Middle frontal gyrus (tissue), 1 donor: ENCODE data around the gene SLC38A10.

Source experiments
- DNase-seq: peaks from one replicate; pipeline ENCODE4 v3.0.0-alpha.2; 2015; ENCODE audit warnings: low spot score; ENCODE audit errors: extremely low spot score

Gene SLC38A10

DNA sequence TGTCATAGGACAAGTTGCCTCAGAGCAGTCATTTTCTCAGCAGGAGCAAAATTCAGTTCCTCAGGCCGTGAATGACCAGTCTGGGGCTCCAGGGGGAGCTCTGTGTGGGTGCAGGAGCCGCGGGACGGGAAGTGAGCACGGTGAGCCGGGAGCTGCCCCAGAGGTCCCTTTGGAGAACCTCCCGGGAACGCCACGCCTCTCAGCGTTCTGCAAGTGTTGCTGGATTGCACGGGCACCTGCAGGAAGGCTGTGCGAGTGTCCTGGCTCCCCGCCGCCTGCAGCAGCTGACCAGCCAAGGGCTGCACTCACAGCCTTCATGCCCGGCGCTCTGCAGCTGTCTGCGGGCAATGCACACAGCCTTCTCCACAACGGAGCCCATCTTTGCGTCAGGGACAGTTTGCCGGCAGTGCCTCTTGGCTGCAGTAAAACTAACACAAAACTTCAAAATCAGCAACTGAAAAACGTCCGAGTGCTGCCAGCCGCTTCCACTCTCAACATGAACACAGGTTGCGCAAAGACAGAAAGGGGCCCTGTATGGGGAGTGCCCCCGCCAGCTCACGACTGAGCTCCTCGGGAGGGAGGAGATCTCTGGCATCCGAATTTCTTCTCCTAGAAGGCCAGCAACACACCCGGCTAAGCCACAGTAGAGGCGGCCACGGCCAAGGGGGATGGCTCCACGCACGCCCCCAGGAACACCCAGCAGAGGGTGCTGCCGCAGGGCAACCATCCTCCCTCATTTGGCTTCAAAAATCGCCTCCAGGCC, 40.0 kb downstream of the SLC38A10 start:
- no peak for DNase-seq

DNA sequence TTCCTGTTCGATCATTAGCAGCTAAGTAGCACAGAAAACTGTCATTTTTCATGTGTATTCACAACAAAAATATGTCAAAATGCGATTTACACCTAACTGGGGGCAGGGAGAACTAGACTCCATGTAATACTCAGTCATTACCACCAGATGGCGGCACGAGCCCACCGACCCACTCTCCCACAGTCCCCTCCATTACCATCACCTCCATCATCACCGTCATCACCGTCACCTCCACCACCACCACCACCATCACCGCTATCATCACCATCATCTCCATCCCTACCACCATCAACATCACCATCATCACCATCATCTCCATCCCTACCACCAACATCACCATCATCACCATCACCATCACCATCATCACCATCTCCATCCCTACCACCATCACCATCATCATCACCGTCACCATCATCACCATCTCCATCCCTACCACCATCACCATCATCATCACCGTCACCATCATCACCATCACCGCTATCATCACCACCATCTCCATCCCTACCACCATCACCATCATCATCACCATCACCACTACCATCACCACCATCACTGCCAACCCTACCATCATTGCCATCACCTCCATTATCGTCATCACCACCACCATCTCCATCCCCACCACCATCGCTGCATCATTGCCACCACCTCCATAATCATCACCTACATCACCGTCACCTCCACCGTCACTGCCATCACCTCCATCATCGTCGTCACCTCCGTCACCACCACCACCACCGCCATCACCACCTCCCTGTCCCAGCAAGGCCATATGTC, 41.6 kb downstream of the SLC38A10 start:
- no peak for DNase-seq

DNA sequence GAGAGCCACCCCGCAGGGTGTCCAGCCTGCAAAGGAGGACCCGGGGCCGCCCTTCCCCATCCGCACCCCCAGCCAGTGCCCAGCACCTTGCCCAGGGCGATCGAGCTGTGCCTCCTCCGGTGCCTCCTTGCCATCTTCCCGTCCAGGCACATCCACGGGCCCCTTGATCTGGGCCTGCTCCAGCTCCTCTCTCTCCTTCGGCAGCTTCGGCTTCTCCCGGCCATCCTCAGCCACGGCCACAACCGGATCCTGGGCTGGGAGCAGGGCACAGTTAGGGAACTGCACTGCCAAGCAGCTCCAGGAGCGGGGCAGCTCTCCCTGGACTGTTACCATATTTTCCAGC, 42.1 kb downstream of the SLC38A10 start:
- no peak for DNase-seq

DNA sequence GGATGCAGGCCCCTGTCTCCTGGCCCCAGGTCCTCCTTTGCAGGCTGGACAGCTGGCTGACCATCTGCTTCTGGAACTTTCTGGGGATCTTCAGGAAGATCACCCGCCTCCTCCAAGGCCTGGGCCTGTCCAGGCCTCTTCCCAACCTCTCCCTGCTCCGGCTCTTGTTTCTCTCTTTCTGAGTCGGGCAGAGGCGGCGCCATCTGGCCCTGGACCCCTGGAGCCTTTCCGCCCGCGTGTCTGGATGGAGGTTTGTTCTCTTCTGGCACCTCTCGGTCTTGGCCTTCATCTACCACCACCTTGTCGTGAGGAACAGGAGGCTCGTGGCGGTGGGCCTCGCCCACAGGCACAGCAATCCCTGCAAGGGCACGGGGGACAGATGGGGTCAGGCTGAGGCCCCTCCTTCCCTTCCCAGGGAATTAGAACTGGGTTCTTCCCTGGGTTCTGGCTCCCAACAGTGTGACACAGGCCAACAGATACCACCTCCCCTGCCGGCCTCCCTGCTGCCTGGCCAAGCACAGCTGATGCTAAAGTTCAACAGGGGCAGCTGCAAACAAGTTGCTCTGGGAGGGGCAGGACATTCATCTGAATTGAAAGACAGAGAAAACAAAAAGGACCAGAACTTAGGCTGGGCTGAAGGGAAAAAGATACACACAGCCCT, 42.7 kb downstream of the SLC38A10 start:
- DNase-seq: no peak

DNA sequence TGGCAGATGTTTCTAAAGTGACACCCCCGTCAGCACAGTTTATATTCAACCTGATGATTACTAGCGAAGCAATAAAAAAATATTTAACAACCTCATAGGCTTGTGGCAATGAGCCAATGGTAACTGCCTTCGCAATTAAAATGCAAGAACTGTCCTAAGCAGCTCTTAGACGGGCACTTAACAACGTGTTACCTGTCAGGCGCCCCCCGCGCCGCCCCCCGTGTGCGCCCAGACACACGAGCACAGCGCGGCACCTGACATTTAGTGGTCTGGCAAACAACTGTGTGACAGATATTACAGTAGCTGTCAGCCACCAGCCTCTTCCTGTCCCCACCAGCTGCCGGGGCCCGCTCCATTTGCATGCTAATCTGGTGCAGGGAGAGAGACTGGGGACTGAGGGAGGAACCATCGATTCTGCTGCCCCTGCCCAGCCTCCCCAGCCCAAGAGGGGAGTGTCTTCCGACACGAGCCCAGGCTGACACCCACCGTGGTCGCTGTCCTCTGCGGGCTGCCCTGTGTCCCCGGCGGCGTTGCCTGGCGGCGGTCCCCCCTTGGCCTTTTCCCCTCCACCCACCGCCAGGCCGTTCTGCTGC, 43.3 kb downstream of the SLC38A10 start:
- no peak for DNase-seq

DNA sequence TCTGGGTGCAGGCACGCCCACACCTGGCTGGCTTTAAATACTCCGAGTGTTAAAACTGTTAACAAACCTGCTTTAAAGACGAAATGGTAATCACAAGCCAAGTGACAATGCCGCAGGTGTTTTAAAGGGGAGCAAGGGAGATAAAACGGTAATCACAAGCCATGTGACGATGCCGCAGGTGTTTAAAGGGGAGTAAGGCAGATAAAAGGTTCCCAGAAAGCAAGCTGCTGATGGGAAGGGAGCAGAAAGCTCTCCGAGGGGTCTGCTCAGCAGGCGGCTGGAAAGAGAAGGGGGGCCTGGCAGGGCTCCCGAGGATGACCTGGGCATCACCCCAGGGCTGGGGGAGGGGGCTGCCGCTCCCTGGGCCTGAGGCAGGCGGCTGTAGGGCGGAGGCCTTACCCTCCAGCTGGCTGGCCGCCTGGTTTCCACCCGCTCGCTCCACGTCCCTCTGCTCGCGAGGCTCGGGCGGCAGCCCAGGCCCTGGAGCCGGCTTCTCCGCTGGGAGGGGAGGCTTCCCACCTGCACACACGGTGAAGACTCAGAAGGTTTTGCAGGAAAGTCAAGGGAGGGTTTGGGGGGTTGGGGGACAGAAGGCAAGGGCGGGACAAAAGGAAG, 43.9 kb downstream of the SLC38A10 start:
- DNase-seq: no peak

DNA sequence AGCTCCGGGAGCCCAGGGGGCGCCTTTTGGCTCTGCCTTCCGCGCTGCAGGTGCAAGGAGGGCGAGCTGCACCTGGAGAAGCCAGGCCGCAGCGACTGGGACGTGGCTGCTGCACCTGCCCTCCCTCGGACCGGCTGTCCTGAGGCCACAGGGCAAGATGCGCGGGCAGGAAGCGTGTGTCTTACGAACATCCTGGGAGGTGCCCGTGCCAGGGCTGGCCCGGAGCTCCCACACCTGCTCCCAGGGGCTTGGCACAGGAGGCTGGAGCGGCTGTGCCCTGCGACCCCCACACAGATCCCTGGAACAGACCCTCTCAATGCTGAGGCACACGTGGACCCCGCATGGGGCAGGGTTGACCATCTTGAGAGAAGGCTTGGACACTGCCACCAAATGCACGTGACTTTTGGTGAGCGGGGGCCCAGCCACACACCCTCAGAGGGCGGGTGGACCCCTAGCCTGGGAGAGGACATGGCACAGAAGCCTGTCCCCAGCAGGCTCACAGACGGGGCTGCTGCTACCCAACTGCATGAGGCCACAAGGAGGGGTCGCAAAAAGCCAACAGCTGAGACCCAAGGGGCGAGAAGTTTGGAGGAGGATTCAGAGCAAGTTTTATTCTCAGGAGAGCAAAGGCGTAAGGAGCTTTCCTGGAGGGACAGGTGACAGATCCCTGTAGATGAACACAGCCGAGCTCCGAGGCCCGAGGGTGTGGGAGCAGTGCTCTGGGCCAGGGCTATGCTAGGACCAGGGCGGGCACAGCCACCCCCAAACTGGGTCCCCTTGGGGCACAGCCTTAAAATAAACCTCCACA, 44.6 kb downstream of the SLC38A10 start:
- DNase-seq: no peak

DNA sequence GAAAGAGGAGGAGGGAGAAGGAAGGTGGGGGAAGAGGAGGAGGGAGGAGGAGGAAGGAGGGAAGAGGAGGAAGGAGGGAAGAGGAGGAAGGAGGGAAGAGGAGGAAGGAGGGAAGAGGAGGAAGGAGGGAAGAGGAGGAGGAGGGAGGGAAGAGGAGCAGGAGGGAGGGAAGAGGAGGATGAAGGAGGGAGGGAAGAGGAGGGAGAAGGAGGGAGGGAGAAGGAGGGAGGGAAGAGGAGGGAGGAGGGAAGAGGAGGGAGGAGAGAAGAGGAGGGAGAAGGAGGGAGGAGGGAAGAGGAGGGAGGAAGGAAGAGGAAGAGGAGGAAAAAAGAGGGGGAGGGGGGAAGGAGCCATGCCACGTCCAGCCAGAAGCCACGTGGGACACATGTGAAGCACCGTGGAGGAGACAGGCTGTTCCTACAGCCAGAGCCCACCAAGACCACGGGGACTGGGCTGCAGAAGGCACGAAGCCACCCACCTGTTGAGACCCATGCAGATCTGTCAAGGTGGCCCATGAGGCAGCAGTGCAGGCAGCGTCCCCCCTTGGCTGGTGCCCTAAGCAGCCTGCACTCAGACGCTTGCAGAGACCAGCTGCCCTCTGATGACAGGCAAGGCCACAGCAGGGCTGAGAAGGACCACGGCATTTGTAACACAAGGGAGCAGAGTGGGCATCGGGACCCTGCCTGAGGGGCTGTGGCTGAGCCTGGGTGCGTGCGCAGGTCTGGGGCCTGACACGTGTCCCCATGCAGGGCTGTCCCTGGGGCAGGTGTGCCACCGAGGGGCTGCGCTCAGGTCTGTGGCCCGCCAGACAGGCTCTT, 45.7 kb downstream of the SLC38A10 start:
- no peak for DNase-seq

DNA sequence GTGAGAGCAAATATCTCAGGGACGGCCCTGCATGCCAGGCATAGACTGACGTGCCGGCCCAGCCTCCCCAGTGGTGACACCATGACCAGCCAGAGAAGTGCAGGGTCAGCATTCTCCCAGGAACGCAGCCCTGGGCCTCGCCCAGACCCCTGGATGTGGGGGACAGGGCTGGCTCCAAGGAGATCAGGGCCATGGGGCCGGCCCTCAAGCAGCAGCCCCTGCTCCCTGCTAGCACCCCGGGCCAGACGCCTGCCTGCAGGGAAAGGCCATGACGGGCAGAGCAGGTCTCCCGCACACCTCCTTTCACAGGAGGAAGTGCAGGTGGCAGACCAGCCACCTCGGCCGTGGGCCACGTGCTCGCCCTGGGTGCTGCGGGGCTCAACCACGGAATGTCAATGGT, 46.5 kb downstream of the SLC38A10 start:
- DNase-seq: no peak

DNA sequence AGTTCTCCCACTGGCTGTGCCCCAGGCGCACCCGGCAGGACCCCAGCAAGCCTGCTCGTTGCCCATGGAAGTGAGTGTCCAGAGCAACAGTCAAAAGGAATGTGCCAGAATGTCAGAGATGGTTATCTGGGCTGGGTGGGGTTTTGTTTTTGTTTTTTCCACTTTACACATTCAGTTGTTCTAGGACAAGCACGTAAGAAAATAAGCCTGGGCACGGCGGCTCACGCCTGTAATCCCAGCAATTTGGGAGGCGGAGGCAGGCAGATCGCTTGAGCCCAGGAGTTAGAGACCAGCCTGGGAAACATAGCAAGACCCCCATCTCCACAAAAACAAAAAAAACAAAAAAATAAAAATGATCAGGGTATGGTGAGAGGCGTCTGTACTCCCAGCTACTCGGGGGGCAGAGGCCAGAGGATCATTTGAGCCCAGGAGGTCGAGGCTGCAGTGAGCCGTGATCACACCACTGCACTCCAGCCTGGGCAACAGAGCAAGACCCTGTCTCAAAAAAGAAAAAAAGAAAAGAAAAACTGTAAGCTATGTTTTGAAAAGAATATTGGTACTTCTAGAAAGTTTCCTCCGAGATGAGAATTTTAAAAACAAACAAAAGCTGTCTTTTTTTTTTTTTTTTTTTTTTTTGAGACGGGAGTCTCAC, 47.6 kb downstream of the SLC38A10 start:
- no peak for DNase-seq

DNA sequence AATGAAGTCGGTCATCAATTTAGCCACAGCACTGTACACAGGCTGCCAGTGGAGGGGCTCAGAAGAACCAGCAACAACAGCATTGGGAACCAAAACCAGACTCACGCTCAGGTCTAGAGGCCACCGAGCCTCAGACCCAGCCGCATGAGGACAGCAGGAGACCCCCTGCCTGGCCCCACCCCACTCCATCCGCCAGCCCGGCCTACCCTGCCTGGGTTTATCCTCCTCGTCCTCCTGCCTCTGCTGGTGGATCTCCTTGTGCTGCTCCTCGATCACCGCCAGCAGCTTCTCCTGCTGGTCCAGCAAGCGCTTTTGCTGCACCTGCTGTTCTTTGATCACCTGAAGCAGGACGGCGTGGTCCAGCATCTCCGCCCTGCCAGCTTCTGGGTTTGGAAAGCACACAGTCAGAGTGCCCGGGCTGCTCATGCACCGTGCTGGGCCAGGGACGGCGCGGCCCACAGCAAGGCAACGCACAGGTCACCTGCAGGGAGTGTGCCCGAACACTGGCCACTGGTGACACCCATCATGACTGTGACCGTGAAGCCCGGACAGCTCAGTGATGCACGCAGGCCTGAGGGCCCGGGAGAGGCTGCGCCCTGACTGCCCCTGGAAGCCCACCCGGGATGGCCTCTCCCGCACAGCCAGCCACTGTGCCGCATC, 48.3 kb downstream of the SLC38A10 start:
- DNase-seq: no peak

DNA sequence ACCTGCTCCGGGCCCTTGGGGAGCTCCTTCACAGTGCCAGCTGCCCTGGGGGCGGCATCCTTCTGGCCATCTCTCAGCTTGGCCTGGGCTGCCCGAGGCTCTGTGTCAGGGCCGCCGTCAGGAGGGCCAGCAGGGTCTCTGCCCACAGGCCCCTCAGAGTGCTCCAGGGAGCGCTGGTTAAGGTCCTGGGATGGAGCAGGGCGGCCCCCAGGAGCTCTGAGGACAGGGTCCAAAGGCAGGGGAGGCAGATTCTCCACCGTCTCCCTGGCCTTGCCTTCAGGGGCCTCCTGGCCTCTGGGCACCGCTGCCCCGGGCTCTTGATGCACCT, 48.8 kb downstream of the SLC38A10 start:
- DNase-seq: no peak

DNA sequence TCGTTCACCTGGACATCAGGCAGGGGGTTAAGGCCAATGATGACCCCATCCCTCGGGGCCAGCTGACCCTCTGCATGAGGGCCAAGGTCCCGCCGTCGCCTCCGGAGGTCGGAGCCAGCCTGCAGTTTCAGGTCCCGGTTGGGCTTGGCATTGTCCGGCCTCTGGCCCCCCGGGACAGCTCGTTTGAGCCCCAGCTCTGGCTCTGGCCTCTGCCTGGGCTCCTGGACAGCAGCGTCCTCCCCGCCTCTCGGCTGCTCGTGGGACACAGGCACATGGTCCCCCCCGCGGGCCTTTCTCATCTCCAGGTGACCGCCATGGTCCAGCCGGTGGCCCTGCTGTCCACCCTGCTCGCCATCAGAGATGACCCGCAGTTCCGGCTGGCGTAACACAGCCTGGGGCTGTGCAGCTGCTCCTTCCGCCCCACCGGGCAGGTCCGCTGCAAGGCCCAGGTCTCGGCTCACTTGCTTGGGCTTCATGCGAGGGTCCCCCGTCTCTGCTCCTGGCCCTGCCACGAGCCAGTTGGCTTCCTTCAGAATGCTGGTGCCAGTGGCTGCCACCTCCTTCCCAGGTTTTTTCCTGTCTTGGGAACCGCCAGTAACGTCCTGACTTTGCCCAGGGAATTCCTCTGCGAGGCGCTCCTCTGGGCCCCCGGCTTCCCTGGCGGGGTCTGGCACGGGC, 49.3 kb downstream of the SLC38A10 start:
- no peak for DNase-seq

DNA sequence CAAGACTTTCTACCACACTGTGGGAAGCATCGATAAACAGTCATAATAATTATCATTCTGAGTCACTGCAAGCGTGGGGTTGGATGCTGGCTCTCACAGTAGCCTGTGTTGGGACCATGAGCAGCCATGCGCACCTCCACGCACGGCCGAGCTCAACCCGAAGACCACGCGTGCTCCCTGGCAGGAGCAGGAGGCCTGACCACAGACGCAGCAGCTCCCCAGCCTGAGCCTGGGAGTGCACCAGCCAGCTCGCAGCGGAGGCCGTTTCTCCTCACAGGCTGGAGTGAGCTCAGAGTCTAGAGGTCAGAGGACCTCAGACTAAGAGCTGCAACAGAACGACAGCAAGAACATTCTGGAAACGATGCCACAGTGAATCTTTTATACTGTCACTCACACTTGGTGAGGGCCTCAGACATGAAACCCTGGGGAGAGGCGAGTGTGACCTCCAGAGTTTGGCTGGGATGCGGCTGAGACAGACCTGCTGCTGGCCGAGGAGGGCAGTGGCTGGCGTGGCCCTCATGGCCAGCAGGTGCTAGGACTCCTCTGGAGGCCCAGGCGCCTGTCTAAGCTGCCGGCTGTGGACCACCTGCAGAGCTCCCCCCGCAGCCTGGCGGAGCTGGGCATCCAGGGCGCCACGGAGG, 50.0 kb downstream of the SLC38A10 start:
- DNase-seq: no peak

DNA sequence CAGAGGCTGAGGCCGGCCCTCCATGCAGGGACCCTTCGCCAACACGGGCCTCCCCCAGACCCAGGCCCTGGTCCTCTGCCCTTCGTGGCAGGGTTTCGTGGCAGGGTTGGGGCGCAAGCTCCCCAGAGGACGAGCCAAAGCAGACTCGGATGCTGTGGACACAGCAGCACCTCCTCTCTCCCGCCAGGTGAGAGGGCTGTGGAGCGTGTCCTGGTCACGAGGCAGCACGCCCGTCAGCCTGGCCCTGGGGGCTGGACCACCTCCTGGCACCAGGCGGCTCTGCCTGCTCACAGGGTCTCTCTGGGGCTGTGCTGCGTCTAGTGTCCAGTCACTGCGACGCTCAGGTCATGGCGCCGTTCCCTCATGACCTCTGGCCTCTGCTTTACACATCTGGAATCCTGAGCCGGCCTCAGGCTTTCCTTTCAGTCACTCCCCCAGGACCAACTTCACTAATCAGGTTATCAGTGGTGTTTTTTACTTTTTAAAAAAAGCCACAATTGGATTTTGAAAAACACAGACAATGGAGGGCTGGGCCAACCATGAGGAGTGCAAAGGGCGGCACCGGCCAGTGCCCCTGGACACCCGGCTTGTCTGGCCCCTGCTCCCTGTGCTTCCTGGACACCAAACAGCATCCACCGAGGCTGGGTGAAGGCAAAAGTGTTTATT, 50.6 kb downstream of the SLC38A10 start:
- DNase-seq: no peak

DNA sequence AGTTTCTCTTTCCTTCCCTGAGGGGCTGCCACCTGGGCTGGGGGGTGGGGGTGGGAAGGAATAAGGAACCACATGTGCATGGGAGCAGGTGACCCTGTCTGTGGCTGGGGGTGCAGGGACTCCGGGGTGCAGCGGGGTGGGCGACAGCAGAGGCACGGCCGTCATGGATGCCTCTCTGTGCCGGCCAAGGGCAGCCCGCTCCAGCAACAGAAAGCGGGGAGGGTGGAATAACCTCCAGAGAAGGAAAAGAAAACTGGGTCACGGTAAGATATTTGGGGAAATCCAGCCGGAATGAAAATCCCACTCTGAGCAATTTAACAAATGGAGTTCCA, 51.8 kb downstream of the SLC38A10 start:
- DNase-seq: no peak
